NCI-H2029 (cell line): ENCODE measurements around the gene MORN4.
"Not testable (repeated sequence)": the region's sequence is repeated elsewhere in the genome, so short reads cannot be mapped to it uniquely, and the experiment has no call there.

Experiments used
- DNase-seq: peaks from one replicate; lab custom pipeline; 2025; lab: John Stamatoyannopoulos, UW

Gene MORN4

GRCh38 chr10:97596101-97597082 is 36.9 kb downstream of the MORN4 start:
- no peak for DNase-seq

GRCh38 chr10:97593421-97593820 is 39.9 kb downstream of the MORN4 start:
- no peak for DNase-seq

- no peak for DNase-seq
Observed at GRCh38 chr10:97590748-97591495, 42.4 kb downstream of the MORN4 start.

- no peak for DNase-seq
Observed at GRCh38 chr10:97590082-97590747, 43.1 kb downstream of the MORN4 start.

GRCh38 chr10:97589479-97589878 is 43.8 kb downstream of the MORN4 start, which contains the start of gene C10orf62:
Gene C10orf62, plus strand, starts transcription at chr10:97589721. Its CDS starts 177 bp downstream, at chr10:97589898.
- DNase-seq: no peak

GRCh38 chr10:97587183-97587582 is 46.1 kb downstream of the MORN4 start:
- DNase-seq: no peak

GRCh38 chr10:97585439-97585811 is 47.9 kb downstream of the MORN4 start:
- DNase-seq: no peak

GRCh38 chr10:97584798-97585438 is 48.4 kb downstream of the MORN4 start:
- DNase-seq: no peak

- DNase-seq: no peak
Observed at GRCh38 chr10:97584060-97584797, 49.1 kb downstream of the MORN4 start, which contains the start of gene HOGA1. Gene HOGA1, plus strand, starts transcription at chr10:97584389. Its CDS starts 315 bp downstream, at chr10:97584704.

- DNase-seq: no peak
Observed at GRCh38 chr10:97583476-97583875, 49.8 kb downstream of the MORN4 start.

- DNase-seq: no peak
Observed at GRCh38 chr10:97582169-97582568, 51.1 kb downstream of the MORN4 start.

GRCh38 chr10:97580421-97581367 is 52.6 kb downstream of the MORN4 start:
- DNase-seq: no peak

- no peak for DNase-seq
Observed at GRCh38 chr10:97578171-97578844, 55.0 kb downstream of the MORN4 start.

GRCh38 chr10:97577701-97578100 is 55.6 kb downstream of the MORN4 start:
- no peak for DNase-seq

- DNase-seq: not testable (repeated sequence)
Observed at GRCh38 chr10:97576487-97576886, 56.8 kb downstream of the MORN4 start.

- DNase-seq: no peak
Observed at GRCh38 chr10:97575127-97575668, 58.1 kb downstream of the MORN4 start.

GRCh38 chr10:97574374-97575126 is 58.8 kb downstream of the MORN4 start:
- DNase-seq: peak; percentile 81

GRCh38 chr10:97573672-97574071 is 59.6 kb downstream of the MORN4 start:
- DNase-seq: no peak
